HepG2 (cell line): ENCODE results near the gene SIRT5. TPM values are rescaled to one million over a fixed set of nuclear protein-coding genes. Genes with fewer than 3 reads are reported as not detected.

Experiments used
- ATAC-seq: fragments of 200-7000 bp; cut with Tn5 transposase; 3 replicates; pipeline ENCODE4 v1.9.1; 2020; ENCODE audit warnings: mild to moderate bottlenecking, moderate library complexity
- BruUV-seq: library from RNA; stranded (reverse); fragments of 400-500 nt; replicated peaks from 2 replicates; lab custom pipeline; 2021; lab: Mats Ljungman, UMichigan
- CTCF ChIA-PET: fragments of 300-600 bp; formaldehyde crosslinking; extraction: SDS; loops from one replicate; lab custom pipeline; 2021; ENCODE audit warnings: low total read pairs, inconsistent platforms, low intra/inter-chr PET ratio; lab: Yijun Ruan, JAX
- POLR2A ChIA-PET: fragments of 350-600 bp; sonication (Branson Sonifier 250); formaldehyde crosslinking; loops from one replicate; lab custom pipeline; 2020; ENCODE audit warnings: antibody characterized with exemption, inconsistent platforms; lab: Yijun Ruan, JAX
- DNase-seq: peaks from one replicate; pipeline ENCODE4 v3.0.0-alpha.2; 2015; ENCODE audit warnings: low spot score
- FAIRE-seq: peaks from 3 replicates; lab custom pipeline; 2011; peaks lifted over from hg19 to GRCh38; lab: Jason Lieb, UNC
- H2AFZ ChIP-seq: one replicate; pipeline ENCODE4 v1.6.1; 2011; ENCODE audit warnings: low read length, inconsistent platforms
- H3K27ac ChIP-seq: fragments of 300-600 bp; 3 replicates; pipeline ENCODE4 v1.8.0; 2011; ENCODE audit warnings: mixed run types, mild to moderate bottlenecking, mixed read lengths, low read length, inconsistent platforms; ENCODE audit not compliant: insufficient read depth; ENCODE audit errors: extremely low read length
- H3K27me3 ChIP-seq, 2 experiments: fragments of 200-600 bp in 1 of 2; 2 replicates in 1 of 2; 3 replicates in 1 of 2; pipeline versions ENCODE4 v1.6.0 to v1.8.0; 2011; ENCODE audit warnings: low read length in 2 of 2, mild to moderate bottlenecking in 2 of 2, moderate library complexity in 2 of 2, inconsistent platforms in 1 of 2; ENCODE audit not compliant: insufficient read depth in 2 of 2, control insufficient read depth in 1 of 2
- H3K36me3 ChIP-seq, 2 experiments: fragments of 200-600 bp in 1 of 2; replicated peaks in 1 of 2; 2 replicates in 1 of 2; 3 replicates in 1 of 2; pipeline versions ENCODE4 v1.5.1 to v1.8.0; 2011; ENCODE audit warnings: low read length in 2 of 2, inconsistent platforms in 1 of 2; ENCODE audit not compliant: insufficient read depth in 2 of 2, control insufficient read depth in 1 of 2
- H3K4me1 ChIP-seq: 2 replicates; pipeline ENCODE4 v1.5.1; 2012; ENCODE audit warnings: low read length, inconsistent platforms; ENCODE audit not compliant: insufficient read depth
- H3K4me2 ChIP-seq: 2 replicates; pipeline ENCODE4 v1.6.0; 2011; ENCODE audit warnings: low read depth, low read length, inconsistent platforms
- H3K4me3 ChIP-seq, 3 experiments: fragments of 200-600 bp in 1 of 3; sonication (generic), shearing (Covaris generic) in 1 of 3; replicated peaks in 1 of 3; 2 replicates each; pipeline ENCODE4 v1.5.1; 2011 to 2016; ENCODE audit warnings: low read length in 3 of 3, inconsistent platforms in 2 of 3, low read depth in 2 of 3, mild to moderate bottlenecking in 2 of 3, control low read depth in 1 of 3, mixed read lengths in 1 of 3; ENCODE audit not compliant: insufficient read depth in 1 of 3
- H3K79me2 ChIP-seq: one replicate; pipeline ENCODE4 v1.6.1; 2011; ENCODE audit warnings: low read length, inconsistent platforms; ENCODE audit not compliant: insufficient read depth
- H3K9ac ChIP-seq: 2 replicates; pipeline ENCODE4 v1.6.0; 2011; ENCODE audit warnings: mild to moderate bottlenecking, low read depth, low read length, inconsistent platforms; ENCODE audit not compliant: insufficient read depth
- H3K9me3 ChIP-seq: 2 replicates; pipeline ENCODE4 v1.5.1; 2012; ENCODE audit warnings: mild to moderate bottlenecking, low read length
- H4K20me1 ChIP-seq: 2 replicates; pipeline ENCODE4 v1.6.0; 2011; ENCODE audit warnings: inconsistent platforms, mild to moderate bottlenecking, low read length, moderate library complexity; ENCODE audit not compliant: insufficient read depth
- FOXA1 ChIP-seq, 2 experiments: fragments of 450-650 bp in 1 of 2; sonication (generic) in 1 of 2; formaldehyde crosslinking in 1 of 2; IDR thresholded peaks; 2 replicates each; pipeline versions ENCODE4 v1.4.0 to v1.6.1; 2016 to 2020; ENCODE audit warnings: missing genetic modification reagents in 1 of 2
- ISL2 ChIP-seq: sonication (generic); formaldehyde crosslinking; IDR thresholded peaks from 2 replicates; pipeline ENCODE4 v1.5.0; 2020; ENCODE audit warnings: missing genetic modification reagents
- PITX1 ChIP-seq: sonication (generic); formaldehyde crosslinking; IDR thresholded peaks from 2 replicates; pipeline ENCODE4 v1.5.1; 2020; ENCODE audit warnings: mild to moderate bottlenecking, missing genetic modification reagents
- PLSCR1 ChIP-seq: sonication (generic); formaldehyde crosslinking; IDR thresholded peaks from 2 replicates; pipeline ENCODE4 v1.5.0; 2020; ENCODE audit warnings: missing genetic modification reagents, mild to moderate bottlenecking, borderline replicate concordance
- PPARG ChIP-seq: conservative IDR thresholded peaks from 2 replicates; pipeline ENCODE4 v1.6.1; 2016; ENCODE audit warnings: missing biosample characterization, missing genetic modification reagents
- SAP130 ChIP-seq: IDR thresholded peaks from 2 replicates; pipeline ENCODE4 v1.6.1; 2016; ENCODE audit warnings: low read depth
- TBX2 ChIP-seq: sonication (generic); formaldehyde crosslinking; IDR thresholded peaks from 2 replicates; pipeline ENCODE4 v1.5.0; 2020; ENCODE audit warnings: missing genetic modification reagents, mild to moderate bottlenecking, borderline replicate concordance
- ZBED4 ChIP-seq: sonication (generic); formaldehyde crosslinking; IDR thresholded peaks from 2 replicates; pipeline ENCODE4 v1.4.0; 2020; ENCODE audit warnings: missing genetic modification reagents, borderline replicate concordance
- ZBTB39 ChIP-seq: sonication (generic); formaldehyde crosslinking; IDR thresholded peaks from 2 replicates; pipeline ENCODE4 v1.5.0; 2020; ENCODE audit warnings: missing genetic modification reagents
- ZBTB43 ChIP-seq: sonication (generic); formaldehyde crosslinking; conservative IDR thresholded peaks from 2 replicates; pipeline ENCODE4 v1.4.0; 2020; ENCODE audit warnings: missing genetic modification reagents
- ZMYM2 ChIP-seq: sonication (generic); formaldehyde crosslinking; IDR thresholded peaks from 2 replicates; pipeline ENCODE4 v1.8.0; 2022; ENCODE audit warnings: mild to moderate bottlenecking, missing genetic modification reagents
- ZNF703 ChIP-seq: sonication (generic); formaldehyde crosslinking; IDR thresholded peaks from 2 replicates; pipeline ENCODE4 v1.5.1; 2020; ENCODE audit warnings: missing genetic modification reagents, mild to moderate bottlenecking, moderate library complexity, borderline replicate concordance
- WGBS: methylation state at CpG from one replicate; pipeline ENCODE4 v1.1.6; 2017; ENCODE audit warnings: low lambda C conversion rate; 5-methylcytosine and 5-hydroxymethylcytosine counted together
- in situ Hi-C: cut with HindIII; loops from 2 replicates; pipeline ENCODE4 v1.10.0; 2017; ENCODE audit warnings: low pct_unique_long_range_greater_than_20kb; ENCODE audit not compliant: extremely low pct_ligation_motif_present
- intact Hi-C: fragments of 100-400 bp; cut with micrococcal nuclease; formaldehyde crosslinking; loops from one replicate; pipeline ENCODE4 v1.10.0; 2022; ENCODE audit not compliant: unreplicated experiment
- polyA plus RNA-seq, 8 experiments: library from polyadenylated mRNA; depleted of rRNA in 3 of 8; stranded (reverse) in 7 of 8; unstranded in 1 of 8; fragments of >200 nt; fragmentation: Illumina TruSeq in 4 of 8; extraction: Trizol in 4 of 8; gene quantifications; 2 replicates each; pipeline versions ENCODE4 v1.2.1 to v1.2.3, GENCODE V29; 2011 to 2016; ENCODE audit warnings: low read depth in 4 of 8, missing spikeins in 1 of 8, mixed read lengths in 1 of 8; ENCODE audit not compliant: insufficient read depth in 1 of 8
- total RNA-seq, 5 experiments: library from RNA; depleted of rRNA; stranded (reverse); fragments of >200 nt; fragmentation: Illumina TruSeq; extraction: Trizol; gene quantifications; 2 replicates each; pipeline ENCODE4 v1.2.3, GENCODE V29; 2016; ENCODE audit warnings: low read depth in 1 of 5
- TF ChIP-seq, protein P1 (sequence below): sonication (generic); formaldehyde crosslinking; IDR thresholded peaks from 2 replicates; pipeline ENCODE4 v1.8.0; 2022; ENCODE audit warnings: low read depth, missing genetic modification reagents

The SIRT5 gene
- total and polyA plus RNA-seq, 2 of the 13 experiments (the other 11 are each of a cell fraction or from before 2014, with no cell fraction given): 14.1 to 16.6 TPM

DNA sequence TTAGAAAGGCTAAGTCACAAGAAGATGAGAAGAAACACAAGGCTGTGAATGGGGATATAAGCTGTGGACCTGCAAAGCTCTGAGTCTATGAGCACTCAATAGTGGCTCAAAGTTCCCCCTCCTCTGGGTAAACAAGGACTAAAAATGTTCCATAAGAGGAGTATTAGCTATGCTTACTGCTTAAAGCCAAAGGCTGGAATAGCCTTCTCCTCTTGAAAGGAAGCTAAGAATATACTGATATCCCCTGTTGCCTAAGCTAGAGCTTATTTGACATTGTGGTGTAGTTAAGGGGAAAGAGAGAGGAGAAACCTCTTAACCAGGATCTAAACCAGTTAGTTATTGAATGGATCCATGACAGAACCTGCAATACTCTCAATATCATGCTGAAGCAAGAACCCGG is 86.5 kb downstream of the SIRT5 start:
- peaks cover 61% of the 10 kb centered on the region for H3K4me1 ChIP-seq
- FAIRE-seq: peak; percentile 77
- peak overlapping the region; percentile 60; the same call in 1 of the 2 replicates for H3K4me2 ChIP-seq
- no peak overlapping the region for H3K4me3 ChIP-seq
- ChIA-PET POLR2A (interaction anchor here (0.9 to 1.7 kb wide), 6 partner anchors 11 to 56 kb away, joined by 3 to 14 read pairs (median 6); partner anchors contain the start of genes NOL7 and RANBP9), CTCF (no interaction called here)
- peaks cover 86% of the 10 kb centered on the region for H3K79me2 ChIP-seq
- H4K20me1 ChIP-seq: peaks cover 35% of the 10 kb centered on the region
- WGBS: 91% methylated on average over 1 of the region's 1 CpG
- H3K9me3 ChIP-seq: no peaks in the 10 kb centered on the region
- BruUV-seq: no TSS peak
- H3K27me3 ChIP-seq: no peaks in the 10 kb centered on the region
- H3K27ac ChIP-seq: peak overlapping the region; percentile 50
- no peak overlapping the region for H3K9ac ChIP-seq
- ATAC-seq: peak; percentile 99
- no peak overlapping the region for H2AFZ ChIP-seq
- intact Hi-C loops (loop anchor here (5.0 kb wide), 1 partner anchor 44 kb away; the partner anchor contains the start of gene NOL7), in situ Hi-C loops (no loop called here)
- H3K36me3 ChIP-seq: peaks cover 0 to 5% of the 10 kb centered on the region in 2 experiments; a peak in 3 of 5 replicates
- DNase-seq: peak; percentile 72
- TF ChIP-seq ZNF703: no peak
- TF ChIP-seq SAP130 (CRISPR knock-in tag): peak; percentile 37; the same call in 1 of the 2 replicates
- no peak for TF ChIP-seq PLSCR1
- TF ChIP-seq, protein P1, sequence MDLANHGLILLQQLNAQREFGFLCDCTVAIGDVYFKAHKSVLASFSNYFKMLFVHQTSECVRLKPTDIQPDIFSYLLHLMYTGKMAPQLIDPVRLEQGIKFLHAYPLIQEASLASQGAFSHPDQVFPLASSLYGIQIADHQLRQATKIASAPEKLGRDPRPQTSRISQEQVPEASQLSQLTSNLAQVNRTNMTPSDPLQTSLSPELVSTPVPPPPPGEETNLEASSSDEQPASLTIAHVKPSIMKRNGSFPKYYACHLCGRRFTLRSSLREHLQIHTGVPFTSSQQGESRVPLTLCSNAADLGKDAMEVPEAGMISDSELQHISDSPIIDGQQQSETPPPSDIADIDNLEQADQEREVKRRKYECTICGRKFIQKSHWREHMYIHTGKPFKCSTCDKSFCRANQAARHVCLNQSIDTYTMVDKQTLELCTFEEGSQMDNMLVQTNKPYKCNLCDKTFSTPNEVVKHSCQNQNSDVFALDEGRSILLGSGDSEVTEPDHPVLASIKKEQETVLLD (CRISPR knock-in tag): no peak
- peak; percentile 81; the same call in 1 of the 2 replicates for TF ChIP-seq ZBTB39 (CRISPR knock-in tag)
- peak; percentile 64 for TF ChIP-seq PITX1 (CRISPR knock-in tag)
- 0 out of 2 replicates have a peak, but pooled peaks have one; percentile 31 for TF ChIP-seq ISL2 (CRISPR knock-in tag)
- 0 out of 2 replicates have a peak, but pooled peaks have one; percentile 32 for TF ChIP-seq PPARG
- TF ChIP-seq ZBTB43 (CRISPR knock-in tag): no peak
- TF ChIP-seq ZMYM2 (CRISPR knock-in tag): 0 out of 2 replicates have a peak, but pooled peaks have one; percentile 42
- no peak for TF ChIP-seq TBX2 (CRISPR knock-in tag)
- no peak for TF ChIP-seq FOXA1 (IDR thresholded peaks at IDR 0.05)
- peak; percentile 95 for TF ChIP-seq FOXA1 (CRISPR knock-in tag; IDR thresholded peaks at IDR 0.05)
- TF ChIP-seq ZBED4: no peak
